ENCODE results near the gene VRK3.
A peak's percentile ranks its signal among the peaks of the same experiment; 100 is the strongest.

VRK3 gene

DNA sequence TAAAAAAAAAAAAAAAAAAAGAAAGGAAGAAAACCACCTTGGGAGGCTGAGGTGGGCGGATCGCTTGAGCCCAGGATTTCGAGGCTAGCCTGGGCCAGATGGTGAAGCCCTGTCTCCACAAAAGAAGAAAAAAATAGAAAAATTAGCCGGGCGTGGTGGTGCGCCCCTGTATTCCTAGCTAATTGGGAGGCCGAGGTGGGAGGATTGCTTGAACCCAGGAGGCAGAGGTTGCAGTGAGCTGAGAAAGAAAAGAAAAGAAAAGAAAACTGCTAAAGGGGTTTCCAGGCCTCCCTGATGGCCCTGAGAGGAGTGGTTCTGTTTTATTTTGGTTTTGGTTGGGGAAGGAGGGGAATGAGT, 1.4 kb upstream of the VRK3 start:
- Histone ChIP-seq H3K79me2 (ENCODE audit: insufficient read depth, low read length) (peaks cover 90% of the 10 kb centered on the region), H3K4me2 (ENCODE audit: insufficient read depth, low read length) (peak overlapping the region; percentile 86), H3K27ac (ENCODE audit: low read length) (peak overlapping the region; percentile 95), H3K9me3 (ENCODE audit: insufficient read depth, low read length, severe bottlenecking) (no peaks in the 10 kb centered on the region), H4K20me1 (ENCODE audit: insufficient read depth, low read length) (peaks cover 48% of the 10 kb centered on the region), H3K27me3 (ENCODE audit: insufficient read depth, low read length, poor library complexity) (no peaks in the 10 kb centered on the region), H2AFZ (ENCODE audit: low read depth, low read length) (no peak overlapping the region), H3K9ac (ENCODE audit: low read depth, low read length) (peak overlapping the region; percentile 82), H3K4me3 (ENCODE audit: low read depth in 1 of 2, low read length in 2 of 2) (peak overlapping the region; percentile 38 to 92; a peak in 3 of 4 replicates), H3K36me3 (ENCODE audit: insufficient read depth, low read length) (peaks cover 31% of the 10 kb centered on the region), H3K4me1 (ENCODE audit: insufficient read depth, low read length) (peaks cover 44% of the 10 kb centered on the region)
- TF ChIP-seq, protein P1, sequence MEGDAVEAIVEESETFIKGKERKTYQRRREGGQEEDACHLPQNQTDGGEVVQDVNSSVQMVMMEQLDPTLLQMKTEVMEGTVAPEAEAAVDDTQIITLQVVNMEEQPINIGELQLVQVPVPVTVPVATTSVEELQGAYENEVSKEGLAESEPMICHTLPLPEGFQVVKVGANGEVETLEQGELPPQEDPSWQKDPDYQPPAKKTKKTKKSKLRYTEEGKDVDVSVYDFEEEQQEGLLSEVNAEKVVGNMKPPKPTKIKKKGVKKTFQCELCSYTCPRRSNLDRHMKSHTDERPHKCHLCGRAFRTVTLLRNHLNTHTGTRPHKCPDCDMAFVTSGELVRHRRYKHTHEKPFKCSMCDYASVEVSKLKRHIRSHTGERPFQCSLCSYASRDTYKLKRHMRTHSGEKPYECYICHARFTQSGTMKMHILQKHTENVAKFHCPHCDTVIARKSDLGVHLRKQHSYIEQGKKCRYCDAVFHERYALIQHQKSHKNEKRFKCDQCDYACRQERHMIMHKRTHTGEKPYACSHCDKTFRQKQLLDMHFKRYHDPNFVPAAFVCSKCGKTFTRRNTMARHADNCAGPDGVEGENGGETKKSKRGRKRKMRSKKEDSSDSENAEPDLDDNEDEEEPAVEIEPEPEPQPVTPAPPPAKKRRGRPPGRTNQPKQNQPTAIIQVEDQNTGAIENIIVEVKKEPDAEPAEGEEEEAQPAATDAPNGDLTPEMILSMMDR (IDR thresholded peaks at IDR 0.05; ENCODE audit: borderline replicate concordance, extremely low read depth, low read length, poor library complexity, severe bottlenecking): no peak
- no peak for TF ChIP-seq EZH2 (IDR thresholded peaks at IDR 0.05; ENCODE audit: borderline replicate concordance, low read depth, low read length, severe bottlenecking)
- ATAC-seq (ENCODE audit: insufficient read depth, low read depth): no peak
- no peak for DNase-seq

- TF ChIP-seq, protein P1 (IDR thresholded peaks at IDR 0.05; ENCODE audit: borderline replicate concordance, extremely low read depth, low read length, poor library complexity, severe bottlenecking): no peak
- TF ChIP-seq EZH2 (IDR thresholded peaks at IDR 0.05; ENCODE audit: borderline replicate concordance, low read depth, low read length, severe bottlenecking): no peak
- Histone ChIP-seq H3K27ac (ENCODE audit: low read length) (peak within 1 kb of the TSS; percentile 95), H3K27me3 (ENCODE audit: insufficient read depth, low read length, poor library complexity) (no peaks in the 10 kb centered on the region), H3K4me3 (ENCODE audit: low read depth in 1 of 2, low read length in 2 of 2) (peak within 1 kb of the TSS; percentile 75 to 92), H3K4me2 (ENCODE audit: insufficient read depth, low read length) (peak within 1 kb of the TSS; percentile 86), H3K9me3 (ENCODE audit: insufficient read depth, low read length, severe bottlenecking) (no peaks in the 10 kb centered on the region), H3K4me1 (ENCODE audit: insufficient read depth, low read length) (peaks cover 44% of the 10 kb centered on the region), H3K79me2 (ENCODE audit: insufficient read depth, low read length) (peaks cover 90% of the 10 kb centered on the region), H3K36me3 (ENCODE audit: insufficient read depth, low read length) (peaks cover 25% of the 10 kb centered on the region), H2AFZ (ENCODE audit: low read depth, low read length) (peak within 1 kb of the TSS; percentile 94), H4K20me1 (ENCODE audit: insufficient read depth, low read length) (peaks cover 48% of the 10 kb centered on the region), H3K9ac (ENCODE audit: low read depth, low read length) (peak within 1 kb of the TSS; percentile 82)
- DNase-seq: peak; percentile 95
- ATAC-seq (ENCODE audit: insufficient read depth, low read depth): peak; percentile 82
Measured at GRCh38 chr19:50025794-50026549, 800 bp upstream of the VRK3 start, which contains the start of gene ZNF473. Gene ZNF473 (plus strand): TSS chr19:50026005. CDS start chr19:50031083, 5,078 bp downstream.

DNA sequence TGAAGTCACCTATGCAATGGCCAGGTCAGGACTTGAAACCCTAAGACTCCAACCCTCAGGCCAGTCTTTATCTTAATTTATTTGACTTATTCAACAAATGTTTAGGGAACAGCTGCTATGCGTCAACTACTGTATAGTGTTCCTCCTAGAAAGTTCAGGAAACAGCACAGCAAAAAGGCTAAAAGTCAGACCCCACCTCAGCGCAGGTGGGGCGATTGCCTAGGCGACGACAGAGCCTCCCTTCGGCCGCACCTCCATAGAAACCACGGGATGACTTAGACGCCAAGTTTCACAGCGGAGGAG, 502 bp downstream of the VRK3 start:
- Histone ChIP-seq H3K27ac (ENCODE audit: low read length) (peak overlapping the region; percentile 93), H3K9me3 (ENCODE audit: insufficient read depth, low read length, severe bottlenecking) (no peaks in the 10 kb centered on the region), H3K4me2 (ENCODE audit: insufficient read depth, low read length) (peak overlapping the region; percentile 84), H3K36me3 (ENCODE audit: insufficient read depth, low read length) (peaks cover 14% of the 10 kb centered on the region), H3K4me3 (ENCODE audit: low read depth in 1 of 2, low read length in 2 of 2) (peak overlapping the region; percentile 75 to 92), H4K20me1 (ENCODE audit: insufficient read depth, low read length) (peaks cover 38% of the 10 kb centered on the region), H3K27me3 (ENCODE audit: insufficient read depth, low read length, poor library complexity) (no peaks in the 10 kb centered on the region), H3K4me1 (ENCODE audit: insufficient read depth, low read length) (peaks cover 44% of the 10 kb centered on the region), H3K79me2 (ENCODE audit: insufficient read depth, low read length) (peaks cover 81% of the 10 kb centered on the region), H2AFZ (ENCODE audit: low read depth, low read length) (peak overlapping the region; percentile 94), H3K9ac (ENCODE audit: low read depth, low read length) (peak overlapping the region; percentile 78)
- TF ChIP-seq, protein P1 (IDR thresholded peaks at IDR 0.05; ENCODE audit: borderline replicate concordance, extremely low read depth, low read length, poor library complexity, severe bottlenecking): no peak
- no peak for TF ChIP-seq EZH2 (IDR thresholded peaks at IDR 0.05; ENCODE audit: borderline replicate concordance, low read depth, low read length, severe bottlenecking)
- ATAC-seq (ENCODE audit: insufficient read depth, low read depth): peak; percentile 11
- DNase-seq: no peak
